CD4-positive, alpha-beta T cell (primary cell): Measurements from ENCODE around the gene KLF13. TPM values are rescaled to one million over a fixed set of nuclear protein-coding genes. Genes with fewer than 3 reads are reported as not detected.

Source experiments
- ATAC-seq: fragments of 200-7000 bp; cut with Tn5 transposase; one replicate; pipeline ENCODE4 v1.10.0; 2022; ENCODE audit warnings: mild to moderate bottlenecking; ENCODE audit not compliant: poor library complexity
- CTCF ChIA-PET: fragments of 350-600 bp; sonication (Branson Sonifier 250); formaldehyde crosslinking; loops from one replicate; lab custom pipeline; 2021; ENCODE audit warnings: antibody characterized with exemption, inconsistent platforms; lab: Charles Lee
- POLR2A ChIA-PET: fragments of 350-600 bp; sonication (Branson Sonifier 250); formaldehyde crosslinking; loops from one replicate; lab custom pipeline; 2021; ENCODE audit warnings: antibody characterized with exemption, inconsistent platforms; lab: Charles Lee
- DNase-seq, 14 experiments: peaks; one replicate each; pipeline ENCODE4 v3.0.0-alpha.2; 2013 to 2020; ENCODE audit warnings: mixed read lengths in 2 of 14
- H3K27ac ChIP-seq, 2 donors: one replicate each; pipeline versions ENCODE4 v1.5.1 to v1.7.0; 2013; ENCODE audit warnings: low read length in 2 of 2, low read depth in 1 of 2, mild to moderate bottlenecking in 1 of 2
- H3K27me3 ChIP-seq, 2 experiments: 1 replicate in 1 of 2; 2 replicates in 1 of 2; pipeline versions ENCODE4 v1.6.1 to v1.7.0; 2013; ENCODE audit warnings: low read length in 2 of 2, control low read depth in 1 of 2, mild to moderate bottlenecking in 1 of 2, moderate library complexity in 1 of 2; ENCODE audit not compliant: insufficient read depth in 2 of 2, control insufficient read depth in 1 of 2
- H3K36me3 ChIP-seq: one replicate; pipeline ENCODE4 v1.6.1; 2013; ENCODE audit warnings: low read length, control low read depth; ENCODE audit not compliant: insufficient read depth
- H3K4me1 ChIP-seq: one replicate; pipeline ENCODE4 v1.6.1; 2013; ENCODE audit warnings: low read length, control low read depth; ENCODE audit not compliant: insufficient read depth
- H3K4me3 ChIP-seq: one replicate; pipeline ENCODE4 v1.5.1; 2013; ENCODE audit warnings: mild to moderate bottlenecking, low read length, moderate library complexity
- H3K9me3 ChIP-seq, 2 experiments: 1 replicate in 1 of 2; 2 replicates in 1 of 2; pipeline versions ENCODE4 v1.6.1 to v1.7.0; 2013; ENCODE audit warnings: low read length in 2 of 2, mild to moderate bottlenecking in 2 of 2, control low read depth in 1 of 2, moderate library complexity in 1 of 2; ENCODE audit not compliant: control insufficient read depth in 1 of 2, insufficient read depth in 1 of 2
- H3K27ac Mint-ChIP-seq: one replicate; pipeline ENCODE4 v1.8.0; 2020; ENCODE audit warnings: mixed read lengths
- H3K27me3 Mint-ChIP-seq: one replicate; pipeline ENCODE4 v1.8.0; 2021; ENCODE audit warnings: mixed read lengths
- H3K36me3 Mint-ChIP-seq: one replicate; pipeline ENCODE4 v1.8.0; 2021; ENCODE audit warnings: low read depth, mixed read lengths
- H3K4me1 Mint-ChIP-seq: one replicate; pipeline ENCODE4 v1.8.0; 2021; ENCODE audit warnings: low read depth, mixed read lengths
- H3K4me3 Mint-ChIP-seq: one replicate; pipeline ENCODE4 v1.8.0; 2020; ENCODE audit warnings: mild to moderate bottlenecking, mixed read lengths
- H3K9me3 Mint-ChIP-seq: one replicate; pipeline ENCODE4 v1.8.0; 2020; ENCODE audit warnings: mixed read lengths
- CTCF ChIP-seq: fragments of 200-600 bp; IDR thresholded peaks from one replicate; pipeline ENCODE4 v1.8.0; 2022; ENCODE audit warnings: antibody characterized with exemption, mild to moderate bottlenecking
- intact Hi-C, 2 experiments: fragments of 100-400 bp; cut with DNase I in 1 of 2; cut with micrococcal nuclease in 1 of 2; formaldehyde crosslinking; loops; one replicate each; pipeline versions ENCODE4 v1.15.1 to v1.9.0; 2023 to 2025; cut with DNase I, micrococcal nuclease
- total RNA-seq, 174 experiments: library from RNA in 2 of 174; stranded (reverse) in 2 of 174; gene quantifications; one replicate each; pipeline ENCODE4 v1.2.3 and lab custom pipeline; 2021 to 2026

KLF13 gene
- total RNA-seq, 2 experiments from 2014 or later, result 284 to 308 TPM

GRCh38 chr15:31374986-31375385 lies 48.4 kb downstream of the KLF13 start:
- CTCF ChIA-PET, result no interaction called here
- peaks cover 81% of the 10 kb centered on the region for H3K4me1 Mint-ChIP-seq
- peaks cover 81% of the 10 kb centered on the region for H3K4me1 ChIP-seq
- H3K4me3 ChIP-seq, result no peak overlapping the region
- peaks cover 87% of the 10 kb centered on the region for H3K36me3 Mint-ChIP-seq
- POLR2A ChIA-PET, result no interaction called here
- no peaks in the 10 kb centered on the region for H3K9me3 ChIP-seq
- peak overlapping the region; percentile 62 for H3K27ac Mint-ChIP-seq
- intact Hi-C loops, result no loop called here
- peak overlapping the region; percentile 20 for H3K4me3 Mint-ChIP-seq
- H3K27me3 Mint-ChIP-seq, result no peaks in the 10 kb centered on the region
- no peak overlapping the region for H3K27ac ChIP-seq
- no peaks in the 10 kb centered on the region for H3K9me3 Mint-ChIP-seq
- ATAC-seq, result no peak
- no peak for DNase-seq
- no peak for TF ChIP-seq CTCF
- H3K27me3 ChIP-seq, result no peaks in the 10 kb centered on the region
- H3K36me3 ChIP-seq, result peaks cover 81% of the 10 kb centered on the region

GRCh38 chr15:31375772-31376171 lies 49.1 kb downstream of the KLF13 start:
- POLR2A ChIA-PET, result no interaction called here
- peaks cover 73% of the 10 kb centered on the region for H3K4me1 Mint-ChIP-seq
- no peak for ATAC-seq

DNA sequence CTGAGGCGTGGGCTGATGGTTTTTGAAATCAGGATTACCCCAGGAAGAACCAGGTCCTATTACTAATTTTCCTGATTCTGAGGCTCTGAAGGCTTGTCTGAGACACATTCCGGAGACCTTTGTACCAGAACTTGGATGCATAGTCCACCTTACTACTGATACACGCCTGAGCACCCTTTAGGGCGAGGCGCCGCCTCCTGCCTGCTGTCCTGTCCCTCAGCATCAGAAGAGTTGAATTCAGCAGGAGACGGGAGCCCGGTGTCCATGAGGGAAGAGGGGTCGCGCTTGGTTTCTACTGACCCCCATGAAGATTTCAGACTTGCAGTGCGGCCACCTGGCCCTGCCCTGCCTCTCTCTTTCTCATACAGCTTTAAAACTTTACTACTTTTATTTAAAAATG lies 49.9 kb downstream of the KLF13 start:
- Mint-ChIP-seq H3K9me3 (no peaks in the 10 kb centered on the region), H3K27me3 (no peaks in the 10 kb centered on the region), H3K4me3 (peak overlapping the region; percentile 54), H3K4me1 (peaks cover 68% of the 10 kb centered on the region), H3K27ac (peak overlapping the region; percentile 44), H3K36me3 (peaks cover 96% of the 10 kb centered on the region)
- intact Hi-C loops, result no loop called here
- DNase-seq (no peak), ATAC-seq (no peak)
- Histone ChIP-seq H3K27me3 (no peaks in the 10 kb centered on the region), H3K4me3 (no peak overlapping the region), H3K9me3 (peaks cover 0 to 5% of the 10 kb centered on the region in 2 experiments), H3K36me3 (peaks cover 92% of the 10 kb centered on the region), H3K4me1 (peaks cover 66% of the 10 kb centered on the region), H3K27ac (no peak overlapping the region)
- POLR2A ChIA-PET, result no interaction called here
- no peak for TF ChIP-seq CTCF
- CTCF ChIA-PET, result no interaction called here

More at GRCh38 chr15:31375772-31376171, 49.1 kb downstream of the KLF13 start:
- no peak for DNase-seq
- Histone ChIP-seq H3K9me3 (peaks cover 0 to 2% of the 10 kb centered on the region in 2 experiments), H3K36me3 (peaks cover 88% of the 10 kb centered on the region), H3K4me3 (no peak overlapping the region), H3K27me3 (no peaks in the 10 kb centered on the region), H3K4me1 (peaks cover 73% of the 10 kb centered on the region), H3K27ac (peak overlapping the region in 1 of 2 donors; percentile 26)
- no peaks in the 10 kb centered on the region for H3K27me3 Mint-ChIP-seq
- H3K9me3 Mint-ChIP-seq, result no peaks in the 10 kb centered on the region
- H3K4me3 Mint-ChIP-seq, result peak overlapping the region; percentile 20
- peaks cover 93% of the 10 kb centered on the region for H3K36me3 Mint-ChIP-seq
- intact Hi-C loops, result no loop called here
- no peak for TF ChIP-seq CTCF
- peak overlapping the region; percentile 62 for H3K27ac Mint-ChIP-seq
- CTCF ChIA-PET, result no interaction called here
